HEK293 (cell line): ENCODE results near the gene SLC25A45.
"Not testable (repeated sequence)": the region's sequence is repeated elsewhere in the genome, so short reads cannot be mapped to it uniquely, and the experiment has no call there.

Experiments
- CTCF ChIA-PET: fragments of 350-600 bp; formaldehyde crosslinking; extraction: SDS; loops from one replicate; lab custom pipeline; 2021; ENCODE audit warnings: antibody characterized with exemption; lab: Yijun Ruan, JAX
- POLR2A ChIA-PET: fragments of 300-600 bp; formaldehyde crosslinking; extraction: SDS; loops from one replicate; lab custom pipeline; 2020; ENCODE audit warnings: antibody characterized with exemption, inconsistent platforms; lab: Yijun Ruan, JAX
- H3K27ac ChIP-seq: fragments of 200-500 bp; sonication (Bioruptor generic); 2 replicates; pipeline ENCODE4 v1.5.1; 2014; ENCODE audit warnings: low read depth, low read length, control low read depth, inconsistent platforms; ENCODE audit errors: extremely low read depth
- H3K36me3 ChIP-seq, 2 experiments: fragments of 200-500 bp in 1 of 2; sonication (Bioruptor generic) in 1 of 2; 1 replicate in 1 of 2; 2 replicates in 1 of 2; pipeline ENCODE4 v1.5.1; 2014 to 2017; ENCODE audit warnings: inconsistent platforms in 2 of 2, low read length in 2 of 2; ENCODE audit not compliant: control insufficient read depth in 2 of 2, insufficient read depth in 1 of 2
- H3K4me1 ChIP-seq: fragments of 200-500 bp; sonication (Bioruptor generic); 2 replicates; pipeline ENCODE4 v1.5.1; 2014; ENCODE audit warnings: mild to moderate bottlenecking, low read length, inconsistent platforms; ENCODE audit not compliant: control insufficient read depth, insufficient read depth
- H3K4me3 ChIP-seq: 2 replicates; pipeline ENCODE4 v1.5.1; 2011; ENCODE audit warnings: low read depth, mild to moderate bottlenecking, control low read depth, low read length, moderate library complexity
- H3K9me3 ChIP-seq: fragments of 200-500 bp; sonication (Bioruptor generic); 2 replicates; pipeline ENCODE4 v1.5.1; 2014; ENCODE audit warnings: low read depth, low read length, inconsistent platforms; ENCODE audit not compliant: control insufficient read depth, insufficient read depth
- SP7 ChIP-seq: fragments of 450-650 bp; formaldehyde crosslinking; IDR thresholded peaks from 2 replicates; pipeline ENCODE4 v1.5.1; 2016; ENCODE audit warnings: missing biosample characterization, missing genetic modification characterization
- YY2 ChIP-seq: fragments of 450-650 bp; formaldehyde crosslinking; IDR thresholded peaks from 2 replicates; pipeline ENCODE4 v1.5.1; 2016; ENCODE audit warnings: missing biosample characterization, missing genetic modification characterization
- ZBTB1 ChIP-seq: fragments of 450-650 bp; formaldehyde crosslinking; IDR thresholded peaks from 2 replicates; pipeline ENCODE4 v1.5.1; 2016; ENCODE audit warnings: missing biosample characterization, missing genetic modification characterization
- ZBTB17 ChIP-seq: fragments of 450-650 bp; formaldehyde crosslinking; IDR thresholded peaks from 2 replicates; pipeline ENCODE4 v1.5.1; 2016; ENCODE audit warnings: missing biosample characterization, missing genetic modification characterization
- ZNF121 ChIP-seq: fragments of 450-650 bp; formaldehyde crosslinking; IDR thresholded peaks from 2 replicates; pipeline ENCODE4 v1.5.1; 2016; ENCODE audit warnings: missing biosample characterization, missing genetic modification characterization
- ZNF350 ChIP-seq: fragments of 450-650 bp; formaldehyde crosslinking; IDR thresholded peaks from 2 replicates; pipeline ENCODE4 v1.5.0; 2017; ENCODE audit warnings: missing biosample characterization, mild to moderate bottlenecking, missing genetic modification characterization
- ZNF600 ChIP-seq: fragments of 450-650 bp; formaldehyde crosslinking; IDR thresholded peaks from 2 replicates; pipeline ENCODE4 v1.5.1; 2016; ENCODE audit warnings: missing biosample characterization, missing genetic modification characterization
- TF ChIP-seq, protein P1 (sequence below): fragments of 450-650 bp; formaldehyde crosslinking; IDR thresholded peaks from 2 replicates; pipeline ENCODE4 v1.5.1; 2016; ENCODE audit warnings: missing biosample characterization, missing genetic modification characterization
- TF ChIP-seq, protein P2 (sequence below): fragments of 450-650 bp; formaldehyde crosslinking; IDR thresholded peaks from 2 replicates; pipeline ENCODE4 v1.5.1; 2016; ENCODE audit warnings: missing biosample characterization, missing genetic modification characterization
- TF ChIP-seq, protein P3 (sequence below): fragments of 450-650 bp; formaldehyde crosslinking; IDR thresholded peaks from 2 replicates; pipeline ENCODE4 v1.5.1; 2016; ENCODE audit warnings: missing biosample characterization, missing genetic modification characterization
- TF ChIP-seq, protein P4 (sequence below): fragments of 450-650 bp; formaldehyde crosslinking; IDR thresholded peaks from 2 replicates; pipeline ENCODE4 v1.5.1; 2016; ENCODE audit warnings: missing biosample characterization, missing genetic modification characterization, borderline replicate concordance
- TF ChIP-seq, protein P5 (sequence below): fragments of 450-650 bp; formaldehyde crosslinking; IDR thresholded peaks from 2 replicates; pipeline ENCODE4 v1.5.1; 2017; ENCODE audit warnings: missing biosample characterization, mild to moderate bottlenecking, missing genetic modification characterization, moderate library complexity

SLC25A45 gene

DNA sequence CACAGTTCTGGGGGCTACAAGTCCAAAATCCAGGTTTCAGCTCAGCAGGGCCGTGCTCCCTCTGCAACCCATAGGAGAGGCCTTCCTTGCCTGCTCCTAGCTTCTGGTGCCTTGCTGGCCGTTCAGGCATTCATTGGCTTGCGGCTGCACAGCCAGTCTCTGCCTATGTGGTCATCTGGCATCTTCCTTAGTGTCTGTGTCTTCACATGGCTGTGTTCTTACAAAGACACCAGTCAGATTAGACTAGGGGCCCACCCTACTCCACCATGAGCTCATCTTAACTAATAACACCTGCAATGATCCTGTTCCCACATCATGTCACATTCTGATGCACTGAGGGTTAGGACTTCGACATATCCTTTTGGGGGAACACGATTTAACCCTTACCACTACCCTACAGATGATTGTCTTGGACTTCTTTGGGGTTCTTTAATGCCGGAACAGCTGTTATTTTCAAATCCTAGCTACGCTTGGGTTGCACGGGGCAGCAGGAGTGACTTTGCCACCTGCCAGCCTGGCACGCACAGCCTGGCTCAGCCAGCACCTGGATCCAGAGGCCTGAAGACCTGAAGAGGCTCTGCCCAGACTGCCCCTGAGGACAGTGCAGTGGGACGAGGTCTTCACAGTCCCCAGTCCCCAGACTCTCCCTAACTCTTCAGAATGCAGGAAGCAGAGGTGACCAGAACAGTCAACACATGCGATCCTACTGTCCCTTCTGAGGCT lies 32.5 kb upstream of the SLC25A45 start:
- POLR2A ChIA-PET, result interaction anchor here (0.5 to 16.9 kb wide), 14 partner anchors 8 to 164 kb away, joined by 3 to 1129 read pairs (median 4); partner anchors contain the start of genes FRMD8, MALAT1 and NEAT1
- Histone ChIP-seq H3K4me1 (peaks cover 6% of the 10 kb centered on the region), H3K9me3 (no peaks in the 10 kb centered on the region), H3K36me3 (peaks cover 0 to 17% of the 10 kb centered on the region in 2 experiments; a peak in 2 of 3 replicates), H3K4me3 (no peak overlapping the region), H3K27ac (no peak overlapping the region)
- TF ChIP-seq, protein P1, sequence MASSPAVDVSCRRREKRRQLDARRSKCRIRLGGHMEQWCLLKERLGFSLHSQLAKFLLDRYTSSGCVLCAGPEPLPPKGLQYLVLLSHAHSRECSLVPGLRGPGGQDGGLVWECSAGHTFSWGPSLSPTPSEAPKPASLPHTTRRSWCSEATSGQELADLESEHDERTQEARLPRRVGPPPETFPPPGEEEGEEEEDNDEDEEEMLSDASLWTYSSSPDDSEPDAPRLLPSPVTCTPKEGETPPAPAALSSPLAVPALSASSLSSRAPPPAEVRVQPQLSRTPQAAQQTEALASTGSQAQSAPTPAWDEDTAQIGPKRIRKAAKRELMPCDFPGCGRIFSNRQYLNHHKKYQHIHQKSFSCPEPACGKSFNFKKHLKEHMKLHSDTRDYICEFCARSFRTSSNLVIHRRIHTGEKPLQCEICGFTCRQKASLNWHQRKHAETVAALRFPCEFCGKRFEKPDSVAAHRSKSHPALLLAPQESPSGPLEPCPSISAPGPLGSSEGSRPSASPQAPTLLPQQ (tag by site-specific recombination), result peak; percentile 28; the same call in 1 of the 2 replicates
- TF ChIP-seq ZBTB17 (peak; percentile 26; the same call in 1 of the 2 replicates), ZNF350 (no peak), ZBTB1 (tag by site-specific recombination) (no peak)
- CTCF ChIA-PET, result interaction anchor here (0.6 to 3.9 kb wide), 21 partner anchors 8 to 632 kb away, joined by 3 to 36 read pairs (median 6); partner anchors contain the start of genes FRMD8 and MALAT1

DNA sequence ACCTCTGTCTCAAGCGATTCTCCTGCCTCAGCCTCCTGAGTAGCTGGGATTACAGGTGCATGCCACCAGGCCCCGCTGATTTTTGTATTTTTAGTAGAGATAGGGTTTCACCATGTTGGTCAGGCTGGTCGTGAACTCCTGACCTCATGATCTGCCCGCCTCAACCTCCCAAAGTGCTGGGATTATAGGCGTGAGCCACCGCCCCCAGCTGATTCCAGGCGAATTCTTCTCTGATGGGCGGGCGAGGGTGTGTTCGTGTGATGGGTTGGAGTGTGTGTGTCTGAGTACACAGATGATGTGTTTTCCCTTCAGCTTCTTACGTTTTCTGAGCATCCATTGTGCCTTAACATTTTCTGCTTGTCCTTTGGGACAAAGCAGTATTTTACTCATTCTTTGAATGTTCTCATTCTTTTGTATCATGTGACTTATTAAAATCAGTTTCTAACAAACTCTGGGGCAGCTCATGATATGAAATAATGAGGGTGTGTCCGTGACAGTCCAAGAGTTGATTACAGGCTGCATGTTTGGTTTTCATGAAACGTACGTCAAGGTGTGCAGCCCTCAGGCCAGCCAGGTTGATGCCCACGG lies 30.7 kb upstream of the SLC25A45 start:
- H3K4me1 ChIP-seq, H3K27ac ChIP-seq, H3K4me3 ChIP-seq, H3K9me3 ChIP-seq: not testable (repeated sequence)
- CTCF ChIA-PET, result interaction anchor here (0.6 to 3.1 kb wide), 3 partner anchors 11 to 98 kb away, joined by 3 to 15 read pairs (median 9); no protein-coding TSS in a partner anchor
- H3K36me3 ChIP-seq, result peaks cover 0 to 34% of the 10 kb centered on the region in 2 experiments; a peak in 2 of 3 replicates
- POLR2A ChIA-PET, result interaction anchor here (0.6 to 1.6 kb wide), 5 partner anchors 9 to 92 kb away, joined by 3 to 4 read pairs (median 3); partner anchors contain the start of genes MALAT1 and NEAT1

DNA sequence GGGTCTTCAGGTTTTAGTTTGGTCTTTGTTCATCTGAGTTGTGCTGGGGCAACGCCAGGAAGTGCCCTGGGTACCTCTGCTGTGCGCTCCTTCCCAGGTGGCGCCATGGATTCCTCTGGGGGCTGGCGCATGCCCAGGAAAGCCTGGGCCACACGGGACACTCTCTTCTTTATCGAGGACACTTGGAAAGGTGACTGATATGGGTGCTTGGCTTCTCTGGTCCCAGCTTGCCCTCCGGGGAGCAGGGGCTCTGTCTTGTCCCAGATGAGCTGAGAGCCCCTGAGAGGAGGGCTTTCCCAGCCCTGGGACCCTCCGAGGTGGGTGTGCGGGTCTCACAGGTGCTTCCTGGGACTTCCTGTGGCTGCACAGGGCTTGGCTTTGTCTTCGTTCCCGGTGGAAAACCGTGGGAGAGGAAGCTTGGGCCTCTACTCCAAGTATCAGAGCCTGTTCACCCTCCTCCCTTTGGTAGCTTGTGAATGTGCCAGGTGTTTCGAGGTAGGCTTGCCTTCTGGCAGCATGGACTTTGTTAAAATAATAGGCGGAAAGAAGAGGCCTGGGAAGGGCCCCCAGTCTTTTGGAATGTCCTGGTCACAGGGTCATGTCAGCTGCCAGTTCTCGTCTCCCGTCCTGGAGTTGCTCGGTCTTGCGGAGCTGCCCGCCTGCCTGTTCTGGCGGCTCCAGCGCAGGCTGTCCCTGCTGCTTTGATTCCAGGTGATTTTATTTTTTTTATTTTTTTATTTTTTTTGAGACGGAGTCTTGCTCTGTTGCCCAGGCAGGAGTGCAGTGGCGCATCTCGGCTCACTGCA lies 30.0 kb upstream of the SLC25A45 start:
- Histone ChIP-seq H3K4me1 (no peaks in the 10 kb centered on the region; the same call in 1 of the 2 replicates), H3K4me3 (no peak overlapping the region), H3K36me3 (peaks cover 0 to 34% of the 10 kb centered on the region in 2 experiments; a peak in 2 of 3 replicates)
- TF ChIP-seq, protein P2, sequence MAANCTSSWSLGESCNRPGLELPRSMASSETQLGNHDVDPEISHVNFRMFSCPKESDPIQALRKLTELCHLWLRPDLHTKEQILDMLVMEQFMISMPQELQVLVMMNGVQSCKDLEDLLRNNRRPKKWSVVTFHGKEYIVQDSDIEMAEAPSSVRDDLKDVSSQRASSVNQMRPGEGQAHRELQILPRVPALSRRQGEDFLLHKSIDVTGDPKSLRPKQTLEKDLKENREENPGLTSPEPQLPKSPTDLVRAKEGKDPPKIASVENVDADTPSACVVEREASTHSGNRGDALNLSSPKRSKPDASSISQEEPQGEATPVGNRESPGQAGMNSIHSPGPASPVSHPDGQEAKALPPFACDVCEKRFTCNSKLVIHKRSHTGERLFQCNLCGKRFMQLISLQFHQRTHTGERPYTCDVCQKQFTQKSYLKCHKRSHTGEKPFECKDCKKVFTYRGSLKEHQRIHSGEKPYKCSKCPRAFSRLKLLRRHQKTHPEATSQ, result no peak
- TF ChIP-seq ZNF121 (tag by site-specific recombination), result 0 out of 2 replicates have a peak, but pooled peaks have one; percentile 28
- peak; percentile 35; the same call in 1 of the 2 replicates for TF ChIP-seq ZNF600 (tag by site-specific recombination)
- TF ChIP-seq, all 188 proteins: peak for 2
- POLR2A ChIA-PET, result interaction anchor here (0.6 to 1.9 kb wide), 5 partner anchors 10 to 93 kb away, joined by 3 to 6 read pairs (median 3); partner anchors contain the start of genes MALAT1 and NEAT1
- CTCF ChIA-PET, result interaction anchor here (0.7 to 1.3 kb wide), 2 partner anchors 38 to 98 kb away, joined by 3 to 9 read pairs; no protein-coding TSS in a partner anchor
- Histone ChIP-seq H3K27ac (no peak overlapping the region), H3K9me3 (no peaks in the 10 kb centered on the region)

DNA sequence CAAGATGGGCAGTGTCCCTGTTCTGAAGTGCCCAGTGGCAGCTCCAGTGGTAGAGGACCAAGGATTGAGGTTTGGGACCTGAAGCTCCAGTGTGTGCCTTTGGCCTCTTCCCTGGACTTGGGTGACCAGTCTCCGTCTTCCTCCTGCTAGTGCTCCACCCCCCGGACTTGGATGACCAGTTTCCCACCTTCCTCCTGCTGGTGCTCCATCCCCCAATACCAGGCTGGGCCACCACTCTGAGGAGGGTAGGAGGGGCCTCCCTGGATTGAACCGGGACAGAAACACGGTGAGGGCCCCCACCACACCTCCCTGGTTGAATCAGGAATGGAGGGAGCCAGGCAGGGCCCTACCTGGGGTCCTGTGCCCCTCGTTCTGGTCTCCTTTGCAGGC lies 29.2 kb upstream of the SLC25A45 start:
- Histone ChIP-seq H3K4me1 (no peaks in the 10 kb centered on the region; the same call in 1 of the 2 replicates), H3K4me3 (no peak overlapping the region), H3K9me3 (no peaks in the 10 kb centered on the region), H3K36me3 (peaks cover 0 to 34% of the 10 kb centered on the region in 2 experiments; a peak in 2 of 3 replicates), H3K27ac (no peak overlapping the region)
- POLR2A ChIA-PET, result interaction anchor here (1.9 kb wide), 1 partner anchor 11 kb away, joined by 6 read pairs; the partner anchor contains the start of gene NEAT1
- CTCF ChIA-PET, result interaction anchor here (0.7 kb wide), 1 partner anchor 37 kb away, joined by 3 read pairs; no protein-coding TSS in a partner anchor
- TF ChIP-seq, protein P3, sequence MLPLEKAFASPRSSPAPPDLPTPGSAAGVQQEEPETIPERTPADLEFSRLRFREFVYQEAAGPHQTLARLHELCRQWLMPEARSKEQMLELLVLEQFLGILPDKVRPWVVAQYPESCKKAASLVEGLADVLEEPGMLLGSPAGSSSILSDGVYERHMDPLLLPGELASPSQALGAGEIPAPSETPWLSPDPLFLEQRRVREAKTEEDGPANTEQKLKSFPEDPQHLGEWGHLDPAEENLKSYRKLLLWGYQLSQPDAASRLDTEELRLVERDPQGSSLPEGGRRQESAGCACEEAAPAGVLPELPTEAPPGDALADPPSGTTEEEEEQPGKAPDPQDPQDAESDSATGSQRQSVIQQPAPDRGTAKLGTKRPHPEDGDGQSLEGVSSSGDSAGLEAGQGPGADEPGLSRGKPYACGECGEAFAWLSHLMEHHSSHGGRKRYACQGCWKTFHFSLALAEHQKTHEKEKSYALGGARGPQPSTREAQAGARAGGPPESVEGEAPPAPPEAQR (tag by site-specific recombination), result no peak
- TF ChIP-seq, protein P4, sequence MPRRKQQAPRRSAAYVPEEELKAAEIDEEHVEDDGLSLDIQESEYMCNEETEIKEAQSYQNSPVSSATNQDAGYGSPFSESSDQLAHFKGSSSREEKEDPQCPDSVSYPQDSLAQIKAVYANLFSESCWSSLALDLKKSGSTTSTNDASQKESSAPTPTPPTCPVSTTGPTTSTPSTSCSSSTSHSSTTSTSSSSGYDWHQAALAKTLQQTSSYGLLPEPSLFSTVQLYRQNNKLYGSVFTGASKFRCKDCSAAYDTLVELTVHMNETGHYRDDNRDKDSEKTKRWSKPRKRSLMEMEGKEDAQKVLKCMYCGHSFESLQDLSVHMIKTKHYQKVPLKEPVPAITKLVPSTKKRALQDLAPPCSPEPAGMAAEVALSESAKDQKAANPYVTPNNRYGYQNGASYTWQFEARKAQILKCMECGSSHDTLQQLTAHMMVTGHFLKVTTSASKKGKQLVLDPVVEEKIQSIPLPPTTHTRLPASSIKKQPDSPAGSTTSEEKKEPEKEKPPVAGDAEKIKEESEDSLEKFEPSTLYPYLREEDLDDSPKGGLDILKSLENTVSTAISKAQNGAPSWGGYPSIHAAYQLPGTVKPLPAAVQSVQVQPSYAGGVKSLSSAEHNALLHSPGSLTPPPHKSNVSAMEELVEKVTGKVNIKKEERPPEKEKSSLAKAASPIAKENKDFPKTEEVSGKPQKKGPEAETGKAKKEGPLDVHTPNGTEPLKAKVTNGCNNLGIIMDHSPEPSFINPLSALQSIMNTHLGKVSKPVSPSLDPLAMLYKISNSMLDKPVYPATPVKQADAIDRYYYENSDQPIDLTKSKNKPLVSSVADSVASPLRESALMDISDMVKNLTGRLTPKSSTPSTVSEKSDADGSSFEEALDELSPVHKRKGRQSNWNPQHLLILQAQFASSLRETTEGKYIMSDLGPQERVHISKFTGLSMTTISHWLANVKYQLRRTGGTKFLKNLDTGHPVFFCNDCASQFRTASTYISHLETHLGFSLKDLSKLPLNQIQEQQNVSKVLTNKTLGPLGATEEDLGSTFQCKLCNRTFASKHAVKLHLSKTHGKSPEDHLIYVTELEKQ (tag by site-specific recombination), result no peak
- no peak for TF ChIP-seq YY2 (tag by site-specific recombination)
- TF ChIP-seq, protein P5, sequence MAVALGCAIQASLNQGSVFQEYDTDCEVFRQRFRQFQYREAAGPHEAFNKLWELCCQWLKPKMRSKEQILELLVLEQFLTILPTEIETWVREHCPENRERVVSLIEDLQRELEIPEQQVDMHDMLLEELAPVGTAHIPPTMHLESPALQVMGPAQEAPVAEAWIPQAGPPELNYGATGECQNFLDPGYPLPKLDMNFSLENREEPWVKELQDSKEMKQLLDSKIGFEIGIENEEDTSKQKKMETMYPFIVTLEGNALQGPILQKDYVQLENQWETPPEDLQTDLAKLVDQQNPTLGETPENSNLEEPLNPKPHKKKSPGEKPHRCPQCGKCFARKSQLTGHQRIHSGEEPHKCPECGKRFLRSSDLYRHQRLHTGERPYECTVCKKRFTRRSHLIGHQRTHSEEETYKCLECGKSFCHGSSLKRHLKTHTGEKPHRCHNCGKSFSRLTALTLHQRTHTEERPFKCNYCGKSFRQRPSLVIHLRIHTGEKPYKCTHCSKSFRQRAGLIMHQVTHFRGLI, result no peak
- TF ChIP-seq SP7 (tag by site-specific recombination), result no peak
